B cell (primary cell): ENCODE data around the gene PLA2G5.

Experiments used
- CTCF ChIP-seq: fragments of 200-600 bp; IDR thresholded peaks from one replicate; pipeline ENCODE4 v1.8.0; 2022; ENCODE audit warnings: antibody characterized with exemption, mild to moderate bottlenecking
- EZH2 ChIP-seq: IDR thresholded peaks from 2 replicates; pipeline ENCODE4 v1.6.1; 2012; ENCODE audit warnings: borderline replicate concordance, low read depth, mild to moderate bottlenecking, moderate library complexity, low read length; ENCODE audit not compliant: insufficient read depth, poor library complexity, severe bottlenecking

GRCh38 chr1:20063861-20064292 lies 6.1 kb upstream of the PLA2G5 start:
- TF ChIP-seq CTCF, result no peak
- TF ChIP-seq EZH2, result no peak
